B cell (primary cell): ENCODE data around the gene PIP4K2C. TPM values are rescaled to one million over a fixed set of nuclear protein-coding genes. Genes with fewer than 3 reads are reported as not detected.

Experiments used
- ATAC-seq: fragments of 200-7000 bp; cut with Tn5 transposase; one replicate; pipeline ENCODE4 v1.10.0; 2021; ENCODE audit warnings: low read depth, mild to moderate bottlenecking, moderate number of reproducible peaks, moderate library complexity
- CTCF ChIA-PET: fragments of 350-600 bp; sonication (Branson Sonifier 250); formaldehyde crosslinking; loops from one replicate; lab custom pipeline; 2021; ENCODE audit warnings: antibody characterized with exemption, inconsistent platforms; lab: Charles Lee
- POLR2A ChIA-PET: fragments of 350-600 bp; sonication (Branson Sonifier 250); formaldehyde crosslinking; loops from one replicate; lab custom pipeline; 2021; ENCODE audit warnings: antibody characterized with exemption; lab: Charles Lee
- DNase-seq: peaks from one replicate; pipeline ENCODE4 v3.0.0; 2013
- H2AFZ ChIP-seq: 2 replicates; pipeline ENCODE4 v1.6.1; 2012; ENCODE audit warnings: mild to moderate bottlenecking, low read depth, low read length; ENCODE audit not compliant: insufficient read depth, poor library complexity, severe bottlenecking
- H3K27ac ChIP-seq, 2 donors: 1 replicate in 1 of 2; 2 replicates in 1 of 2; pipeline ENCODE4 v1.5.1; 2012 to 2013; ENCODE audit warnings: low read length in 2 of 2, mild to moderate bottlenecking in 2 of 2, moderate library complexity in 1 of 2
- H3K27me3 ChIP-seq, 4 experiments: fragments of 200-600 bp in 1 of 4; sonication (generic) in 1 of 4; replicated peaks in 1 of 4; 1 replicate in 2 of 4; 2 replicates in 2 of 4; pipeline versions ENCODE4 v1.6.1 to v1.7.0; 2013 to 2016; ENCODE audit warnings: low read length in 3 of 4, mild to moderate bottlenecking in 2 of 4, mixed read lengths in 1 of 4, moderate library complexity in 1 of 4; ENCODE audit not compliant: insufficient read depth in 4 of 4, control insufficient read depth in 3 of 4; ENCODE audit errors: control extremely low read depth in 1 of 4
- H3K36me3 ChIP-seq, 2 experiments: replicated peaks in 1 of 2; 1 replicate in 1 of 2; 2 replicates in 1 of 2; pipeline versions ENCODE4 v1.6.1 to v1.7.1; 2013; ENCODE audit warnings: low read length in 1 of 2; ENCODE audit not compliant: insufficient read depth in 2 of 2, control insufficient read depth in 1 of 2; ENCODE audit errors: control extremely low read depth in 1 of 2, extremely low read depth in 1 of 2
- H3K4me1 ChIP-seq, 2 donors: fragments of 200-600 bp in 1 of 2; sonication (generic) in 1 of 2; 1 replicate in 1 of 2; 2 replicates in 1 of 2; pipeline versions ENCODE4 v1.5.1 to v1.6.1; 2013 to 2017; ENCODE audit warnings: low read length in 2 of 2; ENCODE audit not compliant: control insufficient read depth in 2 of 2, insufficient read depth in 2 of 2
- H3K4me2 ChIP-seq: replicated peaks from 2 replicates; pipeline ENCODE3; 2012; ENCODE audit warnings: mild to moderate bottlenecking, low read depth, low read length; ENCODE audit not compliant: poor library complexity, severe bottlenecking
- H3K4me3 ChIP-seq, 5 experiments: fragments of 200-600 bp in 1 of 5; sonication (generic) in 1 of 5; 1 replicate in 3 of 5; 2 replicates in 2 of 5; pipeline versions ENCODE4 v1.5.1 to v1.7.0; 2011 to 2016; ENCODE audit warnings: low read length in 4 of 5, mild to moderate bottlenecking in 4 of 5, low read depth in 2 of 5, control low read depth in 1 of 5, moderate library complexity in 1 of 5; ENCODE audit not compliant: insufficient read depth in 1 of 5; ENCODE audit errors: control extremely low read depth in 1 of 5, extremely low read depth in 1 of 5
- H3K79me2 ChIP-seq: fragments of 200-600 bp; sonication (generic); one replicate; pipeline ENCODE4 v1.6.0; 2016; ENCODE audit warnings: low read length; ENCODE audit not compliant: control insufficient read depth, insufficient read depth
- H3K9ac ChIP-seq: fragments of 200-600 bp; sonication (generic); 2 replicates; pipeline ENCODE4 v1.6.1; 2017; ENCODE audit warnings: mild to moderate bottlenecking, low read length, moderate library complexity
- H3K9me3 ChIP-seq, 3 donors: one replicate each; pipeline versions ENCODE4 v1.6.1 to v1.7.1; 2013; ENCODE audit warnings: low read length in 2 of 3; ENCODE audit not compliant: control insufficient read depth in 2 of 3, insufficient read depth in 1 of 3; ENCODE audit errors: control extremely low read depth in 1 of 3
- H4K20me1 ChIP-seq: 2 replicates; pipeline ENCODE4 v1.6.0; 2012; ENCODE audit warnings: mild to moderate bottlenecking, low read length; ENCODE audit not compliant: insufficient read depth, control insufficient read depth, poor library complexity, severe bottlenecking
- H3K27ac Mint-ChIP-seq: one replicate; pipeline ENCODE4 v1.8.0; 2021; ENCODE audit warnings: mixed read lengths
- H3K27me3 Mint-ChIP-seq: one replicate; pipeline ENCODE4 v1.8.0; 2021; ENCODE audit warnings: mixed read lengths
- H3K4me1 Mint-ChIP-seq: one replicate; pipeline ENCODE4 v1.8.0; 2021; ENCODE audit warnings: mixed read lengths
- H3K4me3 Mint-ChIP-seq: one replicate; pipeline ENCODE4 v1.8.0; 2021; ENCODE audit warnings: mixed read lengths
- H3K9me3 Mint-ChIP-seq: one replicate; pipeline ENCODE4 v1.8.0; 2022; ENCODE audit warnings: mixed read lengths; ENCODE audit not compliant: insufficient read depth
- EZH2 ChIP-seq: IDR thresholded peaks from 2 replicates; pipeline ENCODE4 v1.6.1; 2012; ENCODE audit warnings: borderline replicate concordance, low read depth, mild to moderate bottlenecking, moderate library complexity, low read length; ENCODE audit not compliant: insufficient read depth, poor library complexity, severe bottlenecking
- WGBS: methylation state at CpG from one replicate; pipeline ENCODE4 v1.1.5; 2013; ENCODE audit warnings: missing lambda C conversion rate; ENCODE audit not compliant: insufficient coverage; 5-methylcytosine and 5-hydroxymethylcytosine counted together
- intact Hi-C: fragments of 100-400 bp; cut with micrococcal nuclease; formaldehyde crosslinking; loops from one replicate; pipeline ENCODE4 v1.10.0; 2022
- polyA plus RNA-seq: library from polyadenylated mRNA; depleted of rRNA; stranded (reverse); fragments of >200 nt; gene quantifications from 2 replicates; pipeline ENCODE4 v1.2.3, GENCODE V29; 2012
- total RNA-seq, 2 donors: library from RNA; stranded (reverse); fragments of 120-200 nt in 1 of 2; gene quantifications; 1 replicate in 1 of 2; 2 replicates in 1 of 2; pipeline versions ENCODE4 v1.2.3 to v1.2.4, GENCODE V29; 2013 to 2022
- TF ChIP-seq, protein P1 (sequence below): fragments of 200-600 bp; IDR thresholded peaks from one replicate; pipeline ENCODE4 v1.8.0; 2022; ENCODE audit warnings: antibody characterized with exemption, mild to moderate bottlenecking

PIP4K2C gene
- total and polyA plus RNA-seq, 2 donors (not counting 1 experiment from before 2014, with no cell fraction given): 20.1 to 21.3 TPM

DNA sequence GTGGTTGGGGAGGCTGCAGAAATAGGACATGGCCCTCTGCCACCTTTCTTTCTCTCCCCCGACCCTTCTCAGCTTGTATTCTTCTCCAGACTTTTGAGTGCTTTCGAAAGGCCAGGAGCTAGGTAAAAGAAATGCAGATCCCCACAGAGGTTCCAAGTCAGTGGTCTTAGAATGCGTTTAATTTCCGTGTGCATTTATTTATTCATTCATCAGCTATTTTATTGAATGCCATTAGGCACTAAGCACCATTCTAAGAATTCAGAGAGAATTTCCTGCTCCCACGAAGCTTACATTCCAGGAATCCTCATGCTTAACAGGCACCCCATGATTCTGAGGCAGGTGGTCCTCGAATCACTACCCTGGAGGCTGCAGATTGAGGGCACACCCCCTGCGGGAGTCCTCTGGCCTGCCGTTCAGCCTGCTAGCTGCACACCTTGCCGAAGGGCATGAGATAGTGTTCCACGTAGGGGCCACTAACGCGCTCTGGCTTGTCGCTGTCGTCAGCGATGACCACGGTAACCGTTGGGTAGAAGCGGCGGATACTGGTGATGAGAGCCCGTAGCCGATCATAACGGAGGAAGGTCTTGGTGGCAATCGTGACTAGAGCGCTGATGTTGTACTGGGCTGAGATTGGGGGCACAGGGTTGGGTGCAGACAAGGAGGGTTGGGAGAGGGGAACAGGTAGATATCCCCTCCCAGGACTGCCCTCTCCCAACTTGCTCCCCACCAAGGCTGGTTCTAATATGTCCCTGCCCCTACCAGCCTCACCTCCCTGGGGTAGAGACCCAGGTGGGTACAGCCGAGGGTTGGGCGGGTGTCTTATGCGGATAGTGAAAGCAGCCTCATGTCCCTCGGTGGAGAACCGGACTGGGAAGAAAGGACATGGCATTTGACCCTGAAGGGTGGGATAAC, 37.5 kb downstream of the PIP4K2C start:
- Histone ChIP-seq H3K9me3 (peaks cover 0 to 8% (median 0%) of the 10 kb centered on the region in 3 donors), H2AFZ (no peak overlapping the region), H3K9ac (no peak overlapping the region), H4K20me1 (no peaks in the 10 kb centered on the region), H3K79me2 (no peaks in the 10 kb centered on the region), H3K4me2 (peak overlapping the region; percentile 74), H3K27me3 (peaks cover 0 to 97% (median 70%) of the 10 kb centered on the region in 4 experiments), H3K4me3 (no peak overlapping the region), H3K4me1 (peaks cover 26 to 39% of the 10 kb centered on the region in 2 donors), H3K27ac (no peak overlapping the region), H3K36me3 (no peaks in the 10 kb centered on the region)
- H3K9me3 Mint-ChIP-seq: no peaks in the 10 kb centered on the region
- intact Hi-C loops: no loop called here
- H3K4me3 Mint-ChIP-seq: peak overlapping the region; percentile 57
- ATAC-seq (no peak), DNase-seq (peak; percentile 12)
- no peak for TF ChIP-seq EZH2
- TF ChIP-seq, protein P1, sequence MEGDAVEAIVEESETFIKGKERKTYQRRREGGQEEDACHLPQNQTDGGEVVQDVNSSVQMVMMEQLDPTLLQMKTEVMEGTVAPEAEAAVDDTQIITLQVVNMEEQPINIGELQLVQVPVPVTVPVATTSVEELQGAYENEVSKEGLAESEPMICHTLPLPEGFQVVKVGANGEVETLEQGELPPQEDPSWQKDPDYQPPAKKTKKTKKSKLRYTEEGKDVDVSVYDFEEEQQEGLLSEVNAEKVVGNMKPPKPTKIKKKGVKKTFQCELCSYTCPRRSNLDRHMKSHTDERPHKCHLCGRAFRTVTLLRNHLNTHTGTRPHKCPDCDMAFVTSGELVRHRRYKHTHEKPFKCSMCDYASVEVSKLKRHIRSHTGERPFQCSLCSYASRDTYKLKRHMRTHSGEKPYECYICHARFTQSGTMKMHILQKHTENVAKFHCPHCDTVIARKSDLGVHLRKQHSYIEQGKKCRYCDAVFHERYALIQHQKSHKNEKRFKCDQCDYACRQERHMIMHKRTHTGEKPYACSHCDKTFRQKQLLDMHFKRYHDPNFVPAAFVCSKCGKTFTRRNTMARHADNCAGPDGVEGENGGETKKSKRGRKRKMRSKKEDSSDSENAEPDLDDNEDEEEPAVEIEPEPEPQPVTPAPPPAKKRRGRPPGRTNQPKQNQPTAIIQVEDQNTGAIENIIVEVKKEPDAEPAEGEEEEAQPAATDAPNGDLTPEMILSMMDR: no peak
- POLR2A ChIA-PET: no interaction called here
- CTCF ChIA-PET: interaction anchor here (0.8 to 2.3 kb wide), 3 partner anchors 9 to 44 kb away, joined by 3 to 12 read pairs (median 3); no protein-coding TSS in a partner anchor
- peaks cover 25% of the 10 kb centered on the region for H3K4me1 Mint-ChIP-seq
- H3K27ac Mint-ChIP-seq: no peak overlapping the region
- 52% methylated on average over 15 of the region's 29 CpGs for WGBS
- H3K27me3 Mint-ChIP-seq: peaks cover 80% of the 10 kb centered on the region
